HepG2 (cell line): ENCODE results near the gene SLC39A1.

ENCODE experiments used
- CEBPB ChIP-seq: IDR thresholded peaks from 2 replicates; pipeline ENCODE4 v1.6.1; 2011; ENCODE audit warnings: low read depth, low read length, improper control_type of control experiment, borderline replicate concordance
- CEBPG ChIP-seq: IDR thresholded peaks from 2 replicates; pipeline ENCODE4 v1.6.1; 2016
- CREM ChIP-seq, 2 experiments: sonication (generic) in 1 of 2; formaldehyde crosslinking in 1 of 2; IDR thresholded peaks; 2 replicates each; pipeline versions ENCODE4 v1.4.0 to v1.6.1; 2016 to 2020; ENCODE audit warnings: antibody characterized with exemption in 1 of 2, mild to moderate bottlenecking in 1 of 2, missing genetic modification reagents in 1 of 2
- RFX5 ChIP-seq: IDR thresholded peaks from 2 replicates; pipeline ENCODE4 v1.6.1; 2011; ENCODE audit warnings: low read depth, low read length, improper control_type of control experiment
- SMC3 ChIP-seq: IDR thresholded peaks from 2 replicates; pipeline ENCODE4 v1.6.1; 2011; ENCODE audit warnings: low read length, improper control_type of control experiment
- SP1 ChIP-seq, 2 experiments: fragments of 450-650 bp in 1 of 2; sonication (generic) in 1 of 2; formaldehyde crosslinking in 1 of 2; IDR thresholded peaks; 2 replicates each; pipeline versions ENCODE4 v1.4.0 to v1.6.1; 2016 to 2020; ENCODE audit warnings: missing genetic modification reagents in 1 of 2
- STAT5B ChIP-seq: sonication (generic); formaldehyde crosslinking; IDR thresholded peaks from 2 replicates; pipeline ENCODE4 v1.4.0; 2020; ENCODE audit warnings: missing genetic modification reagents
- ZNF629 ChIP-seq: sonication (generic); formaldehyde crosslinking; conservative IDR thresholded peaks from 2 replicates; pipeline ENCODE4 v1.5.0; 2020; ENCODE audit warnings: missing genetic modification reagents
- TF ChIP-seq, protein P1 (sequence below): IDR thresholded peaks from 2 replicates; pipeline ENCODE4 v1.6.1; 2012; ENCODE audit warnings: inconsistent platforms
- TF ChIP-seq, protein P2 (sequence below), 2 experiments: sonication (generic) in 1 of 2; formaldehyde crosslinking in 1 of 2; IDR thresholded peaks; 2 replicates each; pipeline versions ENCODE4 v1.4.0 to v1.6.1; 2018 to 2020; ENCODE audit warnings: missing genetic modification reagents in 2 of 2, borderline replicate concordance in 1 of 2, low read depth in 1 of 2, mild to moderate bottlenecking in 1 of 2, missing biosample characterization in 1 of 2
- TF ChIP-seq, protein P3 (sequence below): sonication (generic); formaldehyde crosslinking; IDR thresholded peaks from 2 replicates; pipeline ENCODE4 v1.5.0; 2020; ENCODE audit warnings: mild to moderate bottlenecking, missing genetic modification reagents, moderate library complexity

- TF ChIP-seq, protein P1, sequence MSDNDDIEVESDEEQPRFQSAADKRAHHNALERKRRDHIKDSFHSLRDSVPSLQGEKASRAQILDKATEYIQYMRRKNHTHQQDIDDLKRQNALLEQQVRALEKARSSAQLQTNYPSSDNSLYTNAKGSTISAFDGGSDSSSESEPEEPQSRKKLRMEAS: no peak
- TF ChIP-seq STAT5B (CRISPR knock-in tag): no peak
- TF ChIP-seq, protein P2, sequence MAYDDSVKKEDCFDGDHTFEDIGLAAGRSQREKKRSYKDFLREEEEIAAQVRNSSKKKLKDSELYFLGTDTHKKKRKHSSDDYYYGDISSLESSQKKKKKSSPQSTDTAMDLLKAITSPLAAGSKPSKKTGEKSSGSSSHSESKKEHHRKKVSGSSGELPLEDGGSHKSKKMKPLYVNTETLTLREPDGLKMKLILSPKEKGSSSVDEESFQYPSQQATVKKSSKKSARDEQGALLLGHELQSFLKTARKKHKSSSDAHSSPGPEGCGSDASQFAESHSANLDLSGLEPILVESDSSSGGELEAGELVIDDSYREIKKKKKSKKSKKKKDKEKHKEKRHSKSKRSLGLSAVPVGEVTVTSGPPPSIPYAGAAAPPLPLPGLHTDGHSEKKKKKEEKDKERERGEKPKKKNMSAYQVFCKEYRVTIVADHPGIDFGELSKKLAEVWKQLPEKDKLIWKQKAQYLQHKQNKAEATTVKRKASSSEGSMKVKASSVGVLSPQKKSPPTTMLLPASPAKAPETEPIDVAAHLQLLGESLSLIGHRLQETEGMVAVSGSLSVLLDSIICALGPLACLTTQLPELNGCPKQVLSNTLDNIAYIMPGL (CRISPR knock-in tag; IDR thresholded peaks at IDR 0.05; ENCODE audit: borderline replicate concordance in 1 of 2, low read depth in 1 of 2): no peak
- no peak for TF ChIP-seq ZNF629
- TF ChIP-seq SP1 (IDR thresholded peaks at IDR 0.05): no peak
- no peak for TF ChIP-seq SP1 (CRISPR knock-in tag; IDR thresholded peaks at IDR 0.05)
- TF ChIP-seq RFX5: no peak
- no peak for TF ChIP-seq CREM (IDR thresholded peaks at IDR 0.05)
- TF ChIP-seq CREM (CRISPR knock-in tag; IDR thresholded peaks at IDR 0.05): no peak
- no peak for TF ChIP-seq CEBPB
- no peak for TF ChIP-seq CEBPG (CRISPR knock-in tag)
- TF ChIP-seq, protein P3, sequence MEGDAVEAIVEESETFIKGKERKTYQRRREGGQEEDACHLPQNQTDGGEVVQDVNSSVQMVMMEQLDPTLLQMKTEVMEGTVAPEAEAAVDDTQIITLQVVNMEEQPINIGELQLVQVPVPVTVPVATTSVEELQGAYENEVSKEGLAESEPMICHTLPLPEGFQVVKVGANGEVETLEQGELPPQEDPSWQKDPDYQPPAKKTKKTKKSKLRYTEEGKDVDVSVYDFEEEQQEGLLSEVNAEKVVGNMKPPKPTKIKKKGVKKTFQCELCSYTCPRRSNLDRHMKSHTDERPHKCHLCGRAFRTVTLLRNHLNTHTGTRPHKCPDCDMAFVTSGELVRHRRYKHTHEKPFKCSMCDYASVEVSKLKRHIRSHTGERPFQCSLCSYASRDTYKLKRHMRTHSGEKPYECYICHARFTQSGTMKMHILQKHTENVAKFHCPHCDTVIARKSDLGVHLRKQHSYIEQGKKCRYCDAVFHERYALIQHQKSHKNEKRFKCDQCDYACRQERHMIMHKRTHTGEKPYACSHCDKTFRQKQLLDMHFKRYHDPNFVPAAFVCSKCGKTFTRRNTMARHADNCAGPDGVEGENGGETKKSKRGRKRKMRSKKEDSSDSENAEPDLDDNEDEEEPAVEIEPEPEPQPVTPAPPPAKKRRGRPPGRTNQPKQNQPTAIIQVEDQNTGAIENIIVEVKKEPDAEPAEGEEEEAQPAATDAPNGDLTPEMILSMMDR (CRISPR knock-in tag): no peak
- no peak for TF ChIP-seq SMC3
Measured at GRCh38 chr1:153928791-153929341, 34.5 kb downstream of the SLC39A1 start.
